Measurements from ENCODE around the gene DPEP2. TPM values are rescaled to one million over a fixed set of nuclear protein-coding genes. Genes with fewer than 3 reads are reported as not detected.
A peak's percentile ranks its signal among the peaks of the same experiment; 100 is the strongest.
"Not testable (repeated sequence)": the region's sequence is repeated elsewhere in the genome, so short reads cannot be mapped to it uniquely, and the experiment has no call there.

DPEP2 gene, protein sequence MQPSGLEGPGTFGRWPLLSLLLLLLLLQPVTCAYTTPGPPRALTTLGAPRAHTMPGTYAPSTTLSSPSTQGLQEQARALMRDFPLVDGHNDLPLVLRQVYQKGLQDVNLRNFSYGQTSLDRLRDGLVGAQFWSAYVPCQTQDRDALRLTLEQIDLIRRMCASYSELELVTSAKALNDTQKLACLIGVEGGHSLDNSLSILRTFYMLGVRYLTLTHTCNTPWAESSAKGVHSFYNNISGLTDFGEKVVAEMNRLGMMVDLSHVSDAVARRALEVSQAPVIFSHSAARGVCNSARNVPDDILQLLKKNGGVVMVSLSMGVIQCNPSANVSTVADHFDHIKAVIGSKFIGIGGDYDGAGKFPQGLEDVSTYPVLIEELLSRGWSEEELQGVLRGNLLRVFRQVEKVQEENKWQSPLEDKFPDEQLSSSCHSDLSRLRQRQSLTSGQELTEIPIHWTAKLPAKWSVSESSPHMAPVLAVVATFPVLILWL
- 0.05 TPM in 1 of 2 replicates, not detected in the other for total RNA-seq
- polyA plus RNA-seq (2012), result not detected

DNA sequence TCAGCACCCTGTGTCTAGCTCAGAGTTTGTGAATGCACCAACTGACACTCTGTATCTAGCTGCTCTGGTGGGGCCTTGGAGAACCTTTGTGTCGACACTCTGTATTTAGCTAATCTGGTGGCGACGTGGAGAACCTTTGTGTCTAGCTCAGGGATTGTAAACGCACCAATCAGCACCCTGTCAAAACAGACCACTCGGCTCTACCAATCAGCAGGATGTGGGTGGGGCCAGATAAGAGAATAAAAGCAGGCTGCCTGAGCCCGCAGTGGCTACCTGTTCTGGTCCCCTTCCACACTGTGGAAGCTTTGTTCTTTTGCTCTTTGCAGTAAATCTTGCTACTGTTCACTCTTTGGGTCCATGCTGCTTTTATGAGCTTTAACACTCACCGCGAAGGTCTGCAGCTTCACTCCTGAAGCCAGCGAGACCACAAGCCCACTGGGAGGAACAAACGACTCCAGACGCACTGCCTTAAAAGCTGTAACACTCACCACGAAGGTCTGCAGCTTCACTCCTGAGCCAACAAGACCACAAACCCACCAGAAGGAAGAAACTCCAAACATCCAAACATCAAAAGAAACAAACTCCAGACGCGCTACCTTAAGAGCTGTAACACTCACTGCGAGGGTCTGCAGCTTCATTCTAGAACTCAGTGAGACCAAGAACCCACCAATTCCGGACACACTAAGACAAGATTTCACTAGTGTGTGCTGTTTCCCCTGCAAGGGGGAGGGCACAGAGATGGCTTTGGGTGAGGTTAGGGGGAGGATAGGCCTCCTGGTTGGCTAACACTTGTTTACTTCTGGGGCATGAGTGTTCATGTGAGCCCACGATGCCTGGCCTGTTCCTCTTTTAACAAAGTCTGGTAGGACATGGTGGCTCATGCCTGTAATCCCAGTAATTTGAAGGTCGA lies at the start of gene DPEP2:
Gene DPEP2, minus strand, starts transcription at position 706 of the 910 bp plus-strand sequence. CDS start 6,272 bp downstream, outside the sequence.
- DNase-seq (ENCODE audit: low read depth), result not testable (repeated sequence)

DNA sequence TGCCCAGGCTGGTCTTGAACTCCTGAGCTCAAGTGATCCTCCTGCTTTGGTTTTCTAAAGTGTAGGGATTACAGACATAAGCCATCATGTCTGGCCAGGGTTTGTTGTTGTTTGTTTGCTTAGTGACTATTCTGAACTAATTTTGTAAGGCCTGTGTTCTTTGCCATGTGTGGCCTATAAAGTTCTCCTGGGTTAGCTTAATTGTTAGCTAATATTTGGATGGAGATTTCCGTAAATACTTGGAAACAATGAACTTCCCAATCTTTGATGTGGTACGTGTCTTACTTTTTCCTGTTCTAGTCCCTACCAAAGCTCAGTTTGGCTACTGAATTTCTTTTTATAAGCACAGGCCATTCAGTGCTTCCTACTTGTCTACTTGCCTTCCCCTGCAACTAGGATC lies 48.7 kb upstream of the DPEP2 start:
- no peak for DNase-seq (ENCODE audit: low read depth)

DNA sequence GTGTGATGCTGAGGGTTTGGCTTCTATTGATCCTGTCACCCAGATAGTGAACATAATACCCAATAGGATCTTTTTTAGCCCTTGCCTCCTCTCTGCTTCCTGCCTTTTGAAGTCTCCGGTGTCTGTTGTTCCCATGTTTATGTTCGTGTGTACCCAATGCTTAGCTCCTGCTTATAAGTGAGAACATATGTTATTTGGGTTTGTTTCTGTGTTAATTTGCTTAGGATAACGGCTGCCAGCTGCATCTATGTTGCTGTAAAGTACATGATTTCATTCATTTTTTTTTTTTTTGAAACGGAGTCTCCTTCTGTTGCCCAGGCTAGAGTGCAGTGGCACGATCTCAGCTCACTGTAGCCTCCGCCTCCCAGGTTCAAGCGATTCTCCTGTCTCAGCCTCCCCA lies 46.8 kb upstream of the DPEP2 start:
- DNase-seq (ENCODE audit: low read depth), result no peak

DNA sequence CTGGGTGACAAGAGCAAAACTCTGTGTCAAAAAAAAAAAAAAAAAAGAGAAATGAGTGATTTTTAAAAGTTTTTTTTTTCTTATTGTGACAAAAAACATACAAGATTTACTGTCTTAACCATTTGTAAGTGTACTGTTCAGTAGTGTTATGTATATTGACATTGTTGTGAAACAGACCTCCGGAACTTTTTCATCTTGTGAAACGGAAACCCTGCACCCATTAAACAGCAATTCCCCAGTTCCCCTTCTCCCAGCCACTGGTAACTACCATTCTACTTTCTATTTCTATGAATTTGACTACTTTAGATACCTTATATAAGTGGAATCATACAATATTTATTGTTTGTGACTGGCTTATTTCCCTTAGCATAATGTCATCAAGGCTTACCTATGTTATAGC lies 42.5 kb upstream of the DPEP2 start:
- DNase-seq (ENCODE audit: low read depth), result no peak

DNA sequence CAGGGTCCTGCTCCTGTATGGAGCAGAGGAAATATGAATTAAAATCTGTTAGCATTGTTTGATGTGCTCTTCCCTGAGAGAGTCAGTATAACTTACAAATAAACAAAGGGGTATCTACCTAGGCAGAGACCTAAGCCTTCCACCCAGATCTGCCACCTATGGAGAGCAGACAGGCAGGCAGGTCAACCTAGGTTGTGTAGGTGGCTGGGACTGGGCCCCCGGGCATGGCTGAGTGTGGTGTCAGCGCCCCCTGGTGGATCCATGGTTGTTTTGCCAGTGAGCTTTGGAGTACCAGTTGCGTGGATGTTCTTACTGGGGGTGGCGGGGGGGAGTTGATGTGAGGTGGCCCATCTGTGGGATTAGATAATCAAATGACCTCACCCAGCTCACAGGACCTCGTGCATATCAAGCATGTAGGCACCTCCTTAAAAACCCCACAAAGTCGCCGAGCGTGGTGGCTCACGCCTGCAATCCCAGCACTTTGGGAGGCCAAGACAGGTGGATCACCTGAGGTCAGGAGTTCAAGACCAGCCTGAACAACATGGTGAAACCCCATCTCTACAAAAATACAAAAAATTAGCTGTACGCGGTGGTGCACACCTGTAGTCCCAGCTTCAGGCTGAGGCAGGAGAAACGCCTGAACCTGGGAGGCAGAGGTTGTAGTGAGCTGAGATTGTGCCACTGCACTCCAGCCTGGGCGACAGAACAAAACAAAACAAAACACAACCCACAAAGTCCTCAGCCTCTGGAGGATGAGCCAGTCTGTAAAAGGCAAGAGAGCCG lies 41.4 kb upstream of the DPEP2 start:
- DNase-seq (ENCODE audit: low read depth), result peak; percentile 64

DNA sequence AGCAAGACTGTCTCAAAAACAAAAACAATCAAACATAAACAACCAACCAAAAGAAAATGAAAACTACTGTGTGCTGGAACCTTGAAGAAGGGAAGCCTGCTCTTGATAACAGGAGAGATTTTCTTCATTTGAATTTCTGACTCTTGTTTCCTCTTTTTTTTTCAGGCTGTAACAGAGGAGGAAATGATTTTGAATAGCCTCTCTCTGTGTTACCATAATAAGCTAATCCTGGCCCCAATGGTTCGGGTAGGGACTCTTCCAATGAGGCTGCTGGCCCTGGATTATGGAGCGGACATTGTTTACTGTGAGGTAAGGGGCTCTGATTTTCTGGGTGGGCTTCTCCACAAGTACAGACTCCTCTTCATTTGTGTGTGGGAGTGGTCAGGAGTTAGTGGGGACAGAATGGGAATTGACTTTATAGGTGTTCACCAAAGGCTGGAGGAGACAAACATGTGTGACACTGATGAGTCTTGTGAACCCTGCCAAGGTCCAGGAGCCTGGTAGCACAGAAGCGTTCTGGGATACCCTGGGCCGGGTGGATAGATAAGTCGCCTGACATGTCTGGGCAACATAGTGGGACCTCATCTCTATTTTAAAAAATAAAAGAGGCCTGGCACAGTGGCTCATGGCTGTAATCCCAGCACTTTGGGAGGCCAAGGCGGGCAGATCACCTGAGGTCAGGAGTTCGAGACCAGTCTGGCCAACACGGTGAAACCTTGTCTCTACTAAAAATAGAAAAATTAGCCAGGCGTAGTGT lies 38.7 kb upstream of the DPEP2 start:
- no peak for DNase-seq (ENCODE audit: low read depth)

DNA sequence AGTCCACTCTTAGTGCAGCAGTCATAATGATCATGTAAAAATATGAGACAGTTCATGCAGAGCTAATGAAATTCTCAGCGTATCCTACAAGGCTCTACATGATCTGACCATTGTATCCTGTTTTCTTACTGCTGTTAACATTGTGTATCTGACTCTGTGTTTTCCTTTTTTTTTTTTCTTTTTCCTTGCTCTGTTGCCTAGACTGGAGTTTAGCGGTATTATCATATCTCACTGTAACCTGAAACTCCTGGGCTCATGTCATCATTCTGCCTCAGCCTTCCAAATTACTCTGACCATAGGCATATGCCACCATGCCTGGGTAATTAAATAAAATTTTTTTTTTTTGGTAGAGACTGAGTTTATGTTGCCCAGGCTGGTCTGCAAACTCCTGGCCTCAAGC lies 35.9 kb upstream of the DPEP2 start:
- DNase-seq (ENCODE audit: low read depth), result no peak

DNA sequence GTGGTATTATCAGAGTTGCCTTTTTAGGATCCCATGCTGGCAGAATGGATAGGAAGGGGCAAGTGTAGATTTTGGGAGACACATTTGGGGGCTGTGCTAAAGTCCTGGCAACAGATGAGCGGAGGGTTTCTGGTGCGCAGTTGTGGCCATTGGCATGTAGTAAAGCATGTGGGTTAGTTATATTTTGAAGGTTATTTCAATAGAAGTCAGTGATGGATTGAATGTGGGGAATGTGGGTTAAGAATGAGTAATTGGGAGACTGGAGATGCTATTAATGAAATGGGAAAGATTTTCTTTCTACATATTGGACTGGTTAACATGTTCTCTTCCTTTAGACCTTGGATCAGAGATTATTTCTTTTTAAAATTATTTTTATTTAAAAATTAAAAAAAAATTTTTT lies 33.8 kb upstream of the DPEP2 start:
- DNase-seq (ENCODE audit: low read depth), result no peak

DNA sequence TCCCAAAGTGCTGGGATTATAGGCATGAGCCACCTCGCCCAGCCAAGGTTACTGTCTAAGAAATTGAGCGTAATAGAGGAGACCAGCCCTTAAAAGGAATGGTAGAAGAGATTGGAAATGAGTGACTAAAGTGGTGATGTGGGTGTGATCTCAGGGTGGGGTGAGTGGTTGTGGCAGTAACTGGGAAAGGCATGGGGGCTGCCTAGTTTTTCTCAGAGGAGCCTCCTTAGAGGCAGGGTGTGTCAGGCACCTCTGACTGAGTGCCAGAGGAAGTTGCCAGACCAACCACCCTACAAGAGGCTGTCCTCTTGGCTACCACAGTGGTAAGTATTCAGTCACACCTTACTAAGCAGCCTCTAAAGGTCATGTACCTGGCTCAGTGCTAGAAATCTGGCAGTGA lies 32.7 kb upstream of the DPEP2 start:
- DNase-seq (ENCODE audit: low read depth), result no peak

DNA sequence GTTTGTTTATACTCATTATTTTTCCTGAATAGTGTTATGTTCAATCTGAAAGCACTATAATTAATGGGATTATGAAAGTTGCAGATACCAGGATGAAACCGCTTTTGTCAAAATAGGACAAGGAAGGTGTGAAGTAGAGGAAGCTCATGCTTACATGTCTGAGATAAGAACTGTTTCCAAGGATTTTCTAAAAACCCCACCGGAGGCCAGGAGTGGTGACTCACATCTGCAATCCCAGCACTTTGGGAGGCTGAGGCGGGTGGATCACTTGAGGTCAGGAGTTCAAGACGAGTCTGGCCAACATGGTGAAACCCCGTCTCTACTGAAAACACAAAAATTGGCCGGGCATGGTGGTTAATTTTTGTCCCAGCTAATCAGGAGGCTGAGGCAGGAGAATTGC lies 30.8 kb upstream of the DPEP2 start:
- not testable (repeated sequence) for DNase-seq (ENCODE audit: low read depth)

DNA sequence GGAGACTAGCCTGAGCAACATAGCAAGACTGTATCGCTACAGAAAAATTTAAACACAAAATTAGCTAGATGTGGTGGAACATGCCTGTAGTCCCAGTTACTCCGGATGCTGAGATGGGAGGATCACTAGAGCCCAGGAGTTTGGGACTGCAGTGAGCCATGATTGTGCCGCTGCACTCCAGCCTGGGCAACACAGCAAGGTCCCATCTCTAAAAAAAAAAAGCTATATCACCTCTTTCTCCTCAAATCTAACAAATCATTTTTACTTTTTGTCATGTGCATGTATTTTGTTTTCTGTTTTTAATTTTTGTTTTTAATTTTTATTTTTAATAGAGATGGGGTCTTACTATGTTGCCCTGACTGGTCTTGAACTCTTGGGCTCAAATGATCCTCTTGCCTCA lies 29.7 kb upstream of the DPEP2 start:
- DNase-seq (ENCODE audit: low read depth), result no peak

DNA sequence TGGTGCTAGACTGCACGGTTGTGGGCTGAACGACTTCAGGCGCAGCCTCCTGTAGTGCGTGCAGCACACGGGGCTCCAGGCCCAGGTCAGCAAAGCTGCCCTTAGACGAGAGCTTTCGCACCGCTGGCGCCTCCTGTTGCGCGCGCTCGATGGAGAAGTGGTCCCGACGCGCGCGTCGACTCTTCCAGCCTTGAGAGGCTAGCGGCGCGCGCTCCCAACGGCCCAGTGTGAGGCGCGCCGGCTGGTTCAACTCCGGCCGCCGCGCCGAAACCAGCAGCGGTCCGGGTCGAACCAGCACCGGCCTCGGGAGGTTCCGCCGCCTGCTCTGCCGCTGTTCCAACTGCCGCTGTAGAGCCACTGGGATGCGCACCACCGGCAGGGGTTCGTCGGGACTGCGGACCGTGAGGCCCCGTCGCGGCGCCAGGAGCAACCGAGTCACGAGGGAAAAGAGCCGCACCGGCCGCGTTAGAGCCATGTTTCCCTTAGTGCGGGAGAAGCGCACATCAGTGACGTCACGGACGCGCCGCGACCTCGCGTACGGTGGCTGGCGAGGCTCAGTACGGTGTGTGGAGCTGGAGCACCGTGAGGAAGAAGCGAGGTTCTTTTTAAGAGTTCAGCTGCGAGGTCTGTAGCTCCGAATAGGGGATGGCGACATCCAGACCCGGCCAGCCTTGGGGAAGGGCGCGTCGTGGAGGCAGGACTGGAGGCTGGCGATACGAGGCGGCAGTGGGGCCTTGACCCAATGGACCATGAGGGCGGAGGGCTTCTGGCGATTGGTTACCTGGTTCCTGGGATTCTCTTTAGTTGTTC lies 23.6 kb upstream of the DPEP2 start, which contains the start of the genes DDX28 and DUS2:
Gene DDX28, minus strand, starts transcription at position 505 of the 810 bp plus-strand sequence. Its CDS starts 30 bp downstream, at position 475.
Gene DUS2, plus strand, starts transcription at position 557 of the 810 bp plus-strand sequence. CDS start 14,740 bp downstream, outside the sequence.
- DNase-seq (ENCODE audit: low read depth), result peak; percentile 94

DNA sequence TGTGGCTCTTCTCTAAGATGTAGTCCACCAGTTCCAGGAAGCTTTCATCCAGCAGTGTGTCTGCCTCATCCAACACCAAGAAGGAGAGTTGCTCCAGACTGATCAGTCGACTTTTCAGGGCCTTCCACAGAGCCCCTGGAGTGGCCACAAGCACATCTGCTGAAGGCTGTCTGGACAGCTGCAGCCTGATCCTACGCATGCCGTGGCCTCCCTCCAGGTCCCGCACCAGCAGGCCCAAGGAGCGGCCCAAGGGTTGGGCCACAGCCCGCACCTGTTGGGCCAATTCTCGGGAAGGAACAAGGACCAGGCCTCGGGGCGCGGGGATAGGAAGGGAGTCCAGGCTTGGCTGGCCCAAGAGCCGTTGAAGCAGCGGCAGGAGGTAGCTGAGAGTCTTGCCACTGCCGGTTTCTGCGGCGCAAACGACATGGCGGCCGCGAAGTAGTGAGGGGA lies 23.0 kb upstream of the DPEP2 start:
- peak; percentile 83 for DNase-seq (ENCODE audit: low read depth)

DNA sequence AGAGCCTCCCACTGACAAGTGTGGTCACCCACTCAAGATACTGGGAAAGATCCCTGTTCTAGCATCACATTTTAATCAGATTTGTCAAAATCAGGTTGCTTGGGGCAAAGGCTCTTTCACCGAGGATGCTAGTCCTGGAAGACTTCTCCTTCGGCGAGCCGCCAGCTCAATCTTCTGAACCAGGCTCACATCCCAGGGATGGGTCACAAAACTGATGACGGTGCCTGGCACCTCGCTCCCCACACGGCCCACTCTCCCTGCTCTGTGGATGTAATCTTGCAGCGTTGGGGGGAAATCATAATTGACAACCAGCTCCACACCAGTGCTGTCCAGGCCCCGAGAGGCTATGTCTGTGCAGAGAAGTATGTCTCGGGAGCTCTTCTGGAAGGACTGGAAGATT lies 22.2 kb upstream of the DPEP2 start:
- DNase-seq (ENCODE audit: low read depth), result no peak

DNA sequence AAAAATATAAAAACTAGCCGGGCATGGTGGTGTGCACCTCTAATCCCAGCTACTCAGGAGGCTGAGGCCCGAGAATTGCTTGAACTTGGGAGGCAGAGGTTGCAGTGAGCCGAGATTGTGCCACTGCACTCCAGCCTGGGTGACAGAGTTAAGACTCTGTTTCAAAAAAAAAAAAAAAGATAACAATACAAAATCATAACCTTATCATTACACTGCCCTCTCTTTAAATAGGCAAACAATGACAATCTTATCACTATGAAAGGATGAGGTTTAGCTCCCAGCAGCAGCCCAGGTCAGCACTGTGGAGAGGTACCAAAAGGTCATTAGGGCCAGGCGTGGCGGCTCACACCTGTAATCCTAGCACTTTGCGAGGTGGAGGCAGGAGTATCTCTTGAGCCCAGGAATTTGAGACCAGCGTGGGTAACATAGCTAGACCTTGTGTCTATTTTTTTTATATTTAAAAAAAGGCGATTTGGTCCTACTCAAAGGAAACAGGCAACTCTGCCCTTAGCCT lies 19.9 kb upstream of the DPEP2 start:
- DNase-seq (ENCODE audit: low read depth), result no peak

DNA sequence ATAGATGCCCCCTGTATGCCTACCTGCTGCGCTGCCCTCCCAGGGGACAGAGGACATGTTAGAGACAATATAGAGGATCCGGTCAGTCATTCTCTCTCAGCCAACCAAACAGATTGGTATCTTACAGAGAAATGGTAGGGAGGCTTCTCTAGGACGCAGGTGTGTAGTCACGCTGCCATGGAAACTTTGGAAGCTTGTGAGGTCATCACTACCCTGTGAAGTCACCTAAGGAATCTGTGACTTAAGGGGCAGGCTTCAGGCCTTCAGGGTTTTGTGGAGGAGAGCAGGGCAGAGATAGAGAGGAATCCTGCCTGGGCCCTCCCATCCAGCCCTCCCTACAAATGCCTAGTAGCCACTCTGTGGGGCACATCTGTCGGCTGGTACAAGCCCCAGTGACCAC lies 16.4 kb upstream of the DPEP2 start, which contains the start of gene DPEP2NB:
Gene DPEP2NB, minus strand, starts transcription at position 231 of the 400 bp plus-strand sequence. Its CDS starts 141 bp downstream, at position 90.
- DNase-seq (ENCODE audit: low read depth), result no peak

DNA sequence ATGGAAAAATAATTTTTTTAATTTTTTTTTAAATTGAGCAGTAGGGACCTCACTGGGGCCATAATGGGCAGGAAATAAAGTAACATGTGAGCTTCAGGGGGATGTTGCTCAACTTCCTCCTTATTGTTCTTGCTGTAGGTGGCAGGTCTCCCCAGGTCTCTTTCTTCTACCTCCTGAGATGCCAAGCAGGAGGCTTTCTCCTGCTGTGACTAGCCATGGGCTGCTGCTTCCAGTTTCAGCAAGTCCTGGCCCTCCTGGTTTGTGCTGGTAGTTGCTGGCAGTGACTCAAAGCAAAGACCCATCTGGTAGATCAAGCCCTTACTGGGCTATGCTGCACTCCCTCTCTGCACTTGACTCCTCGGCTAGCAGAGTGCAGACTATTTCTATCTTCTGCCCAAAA lies 14.2 kb upstream of the DPEP2 start:
- no peak for DNase-seq (ENCODE audit: low read depth)

DNA sequence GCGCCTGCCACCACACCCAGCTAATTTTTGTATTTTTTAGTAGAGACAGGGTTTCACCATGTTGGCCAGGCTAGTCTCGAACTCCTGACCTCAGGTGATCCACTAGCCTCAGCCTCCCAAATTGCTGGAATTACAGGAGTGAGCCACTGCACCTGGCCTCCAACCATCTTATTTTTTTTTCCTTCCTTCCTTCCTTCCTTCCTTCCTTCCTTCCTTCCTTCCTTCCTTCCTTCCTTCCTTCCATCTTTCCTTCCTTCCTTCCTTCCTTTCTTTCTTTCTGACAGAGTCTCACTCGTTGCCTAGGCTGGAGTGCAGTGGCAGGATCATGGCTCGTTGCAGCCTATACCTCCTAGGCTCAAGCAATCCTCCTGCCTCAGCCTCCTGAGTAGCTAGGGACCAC lies 10.6 kb upstream of the DPEP2 start:
- DNase-seq (ENCODE audit: low read depth), result not testable (repeated sequence)

Data from myocyte (in vitro differentiated cells).